H1 (cell line): ENCODE results near the gene PDZD2. TPM values are rescaled to one million over a fixed set of nuclear protein-coding genes. Genes with fewer than 3 reads are reported as not detected.

Source experiments
- CTCF ChIA-PET: fragments of 300-600 bp; sonication (Branson Sonifier 250); formaldehyde crosslinking; loops from one replicate; lab custom pipeline; 2021; ENCODE audit not compliant: partially characterized antibody; lab: Charles Lee
- POLR2A ChIA-PET: fragments of 300-600 bp; sonication (Branson Sonifier 250); formaldehyde crosslinking; loops from one replicate; lab custom pipeline; 2021; ENCODE audit warnings: inconsistent platforms; ENCODE audit not compliant: partially characterized antibody; lab: Charles Lee
- DNase-seq, 2 experiments: peaks; one replicate each; pipeline versions ENCODE4 v3.0.0 to v3.0.0-alpha.2; 2010 to 2022; ENCODE audit warnings: low spot score in 2 of 2, low read depth in 1 of 2, mixed read lengths in 1 of 2
- FAIRE-seq: peaks from 2 replicates; lab custom pipeline; 2011; peaks lifted over from hg19 to GRCh38; lab: Jason Lieb, UNC
- H2AFZ ChIP-seq: 2 replicates; pipeline ENCODE4 v1.8.1; 2012; ENCODE audit warnings: low read length, inconsistent platforms
- H2AK5ac ChIP-seq: 2 replicates; pipeline ENCODE4 v1.6.1; 2013; ENCODE audit warnings: low read depth, low read length
- H2BK120ac ChIP-seq: replicated peaks from 2 replicates; pipeline ENCODE3; 2013; ENCODE audit warnings: low read depth, low read length, inconsistent platforms
- H2BK12ac ChIP-seq: 2 replicates; pipeline ENCODE4 v1.6.1; 2013; ENCODE audit warnings: low read depth, low read length
- H2BK15ac ChIP-seq: 2 replicates; pipeline ENCODE4 v1.6.1; 2013; ENCODE audit warnings: low read length
- H2BK20ac ChIP-seq: 2 replicates; pipeline ENCODE4 v1.6.1; 2013; ENCODE audit warnings: low read length
- H2BK5ac ChIP-seq: 2 replicates; pipeline ENCODE4 v1.6.1; 2013; ENCODE audit warnings: low read depth, low read length
- H3K14ac ChIP-seq: 2 replicates; pipeline ENCODE4 v1.6.1; 2013; ENCODE audit warnings: inconsistent platforms; ENCODE audit not compliant: insufficient read length
- H3K18ac ChIP-seq: 2 replicates; pipeline ENCODE4 v1.6.1; 2013; ENCODE audit warnings: low read length; ENCODE audit errors: extremely low read depth
- H3K23ac ChIP-seq: 2 replicates; pipeline ENCODE4 v1.6.1; 2013; ENCODE audit warnings: inconsistent platforms; ENCODE audit not compliant: insufficient read length
- H3K23me2 ChIP-seq: 2 replicates; pipeline ENCODE4 v1.6.1; 2013; ENCODE audit warnings: low read depth, low read length
- H3K27ac ChIP-seq: 2 replicates; pipeline ENCODE4 v1.6.1; 2011; ENCODE audit warnings: low read depth, low read length, inconsistent platforms
- H3K27me3 ChIP-seq, 4 experiments: replicated peaks in 1 of 4; 1 replicate in 1 of 4; 2 replicates in 3 of 4; pipeline versions ENCODE4 v1.6.1 to v1.8.1; 2011 to 2013; ENCODE audit warnings: low read length in 3 of 4, mild to moderate bottlenecking in 3 of 4, inconsistent platforms in 2 of 4, mixed read lengths in 2 of 4, moderate library complexity in 1 of 4; ENCODE audit not compliant: control insufficient read depth in 3 of 4, insufficient read depth in 3 of 4; ENCODE audit errors: extremely low read depth in 1 of 4
- H3K36me3 ChIP-seq, 4 experiments: 2 replicates each; pipeline versions ENCODE4 v1.6.1 to v1.8.1; 2011 to 2013; ENCODE audit warnings: mild to moderate bottlenecking in 4 of 4, low read length in 3 of 4, moderate library complexity in 2 of 4, control low read depth in 1 of 4, inconsistent platforms in 1 of 4; ENCODE audit not compliant: insufficient read depth in 4 of 4, control insufficient read depth in 2 of 4
- H3K4ac ChIP-seq: replicated peaks from 2 replicates; pipeline ENCODE3; 2013; ENCODE audit warnings: low read length, low read depth, mixed read lengths, inconsistent platforms; ENCODE audit not compliant: insufficient read length
- H3K4me1 ChIP-seq, 4 experiments: replicated peaks in 1 of 4; 1 replicate in 1 of 4; 2 replicates in 3 of 4; pipeline versions ENCODE4 v1.6.1 to v1.8.1; 2011 to 2013; ENCODE audit warnings: low read length in 3 of 4, inconsistent platforms in 2 of 4, mixed read lengths in 1 of 4; ENCODE audit not compliant: insufficient read depth in 4 of 4, control insufficient read depth in 3 of 4
- H3K4me2 ChIP-seq, 2 experiments: 2 replicates each; pipeline versions ENCODE4 v1.6.1 to v1.8.1; 2011 to 2013; ENCODE audit warnings: low read depth in 2 of 2, low read length in 2 of 2, control low read depth in 1 of 2, inconsistent platforms in 1 of 2, mild to moderate bottlenecking in 1 of 2; ENCODE audit not compliant: insufficient read depth in 1 of 2
- H3K4me3 ChIP-seq, 4 experiments: fragments of 200-600, 300-600 bp in 1 of 4; sonication (generic), shearing (Covaris generic), sonication (Bioruptor Twin) in 1 of 4; 2 replicates each; pipeline versions ENCODE4 v1.5.1 to v1.8.1; 2011 to 2016; ENCODE audit warnings: low read length in 4 of 4, low read depth in 3 of 4, control low read depth in 2 of 4, inconsistent platforms in 2 of 4, mild to moderate bottlenecking in 2 of 4, mixed read lengths in 1 of 4, moderate library complexity in 1 of 4; ENCODE audit not compliant: insufficient read depth in 2 of 4; ENCODE audit errors: extremely low read depth in 1 of 4
- H3K56ac ChIP-seq: replicated peaks from 2 replicates; pipeline ENCODE3; 2013; ENCODE audit warnings: low read depth, mild to moderate bottlenecking, mixed read lengths, low read length, inconsistent platforms; ENCODE audit not compliant: insufficient read length
- H3K79me1 ChIP-seq: 2 replicates; pipeline ENCODE4 v1.6.1; 2013; ENCODE audit warnings: low read depth, low read length, control low read depth
- H3K79me2 ChIP-seq, 2 experiments: 2 replicates each; pipeline versions ENCODE4 v1.6.1 to v1.8.1; 2012 to 2013; ENCODE audit warnings: low read length in 2 of 2, mild to moderate bottlenecking in 2 of 2, inconsistent platforms in 1 of 2; ENCODE audit not compliant: insufficient read depth in 2 of 2, control insufficient read depth in 1 of 2
- H3K9ac ChIP-seq, 4 experiments: replicated peaks in 1 of 4; 1 replicate in 1 of 4; 2 replicates in 3 of 4; pipeline versions ENCODE4 v1.6.1 to v1.8.1; 2011 to 2013; ENCODE audit warnings: low read depth in 3 of 4, low read length in 3 of 4, control low read depth in 2 of 4, mild to moderate bottlenecking in 2 of 4, moderate library complexity in 2 of 4, inconsistent platforms in 1 of 4; ENCODE audit errors: extremely low read depth in 1 of 4
- H3K9me3 ChIP-seq, 2 experiments: 2 replicates each; pipeline versions ENCODE4 v1.6.1 to v1.8.1; 2012 to 2013; ENCODE audit warnings: mild to moderate bottlenecking in 2 of 2, moderate library complexity in 2 of 2, control low read depth in 1 of 2, inconsistent platforms in 1 of 2, low read depth in 1 of 2, low read length in 1 of 2, mixed read lengths in 1 of 2; ENCODE audit not compliant: insufficient read depth in 2 of 2
- H4K20me1 ChIP-seq, 2 experiments: replicated peaks in 1 of 2; 2 replicates each; pipeline versions ENCODE3 to v1.8.1; 2011 to 2013; ENCODE audit warnings: inconsistent platforms in 2 of 2, low read length in 2 of 2, mild to moderate bottlenecking in 1 of 2; ENCODE audit not compliant: insufficient read depth in 2 of 2, control insufficient read depth in 1 of 2
- H4K5ac ChIP-seq: 2 replicates; pipeline ENCODE4 v1.6.1; 2013; ENCODE audit warnings: low read length, low read depth, mixed read lengths, inconsistent platforms; ENCODE audit not compliant: insufficient read length
- H4K8ac ChIP-seq: 2 replicates; pipeline ENCODE4 v1.8.0; 2013; ENCODE audit warnings: mild to moderate bottlenecking, moderate library complexity, low read length, inconsistent platforms; ENCODE audit not compliant: insufficient read depth; ENCODE audit errors: extremely low read depth
- H4K91ac ChIP-seq: replicated peaks from 2 replicates; pipeline ENCODE3; 2013; ENCODE audit warnings: low read length, mixed read lengths, inconsistent platforms; ENCODE audit not compliant: insufficient read length
- CHD1 ChIP-seq: IDR thresholded peaks from 2 replicates; pipeline ENCODE4 v1.6.1; 2012; ENCODE audit warnings: low read depth, low read length, improper control_type of control experiment
- CHD2 ChIP-seq: IDR thresholded peaks from 2 replicates; pipeline ENCODE4 v1.6.1; 2012; ENCODE audit warnings: low read length, improper control_type of control experiment
- EP300 ChIP-seq, 2 experiments: IDR thresholded peaks; 1 replicate in 1 of 2; 2 replicates in 1 of 2; pipeline ENCODE4 v1.6.1; 2011 to 2012; ENCODE audit warnings: low read depth in 2 of 2, low read length in 2 of 2, mild to moderate bottlenecking in 2 of 2, borderline replicate concordance in 1 of 2, inconsistent platforms in 1 of 2, moderate library complexity in 1 of 2
- FOSL1 ChIP-seq: IDR thresholded peaks from 2 replicates; pipeline ENCODE4 v1.6.1; 2011; ENCODE audit warnings: mild to moderate bottlenecking, low read depth, low read length, moderate library complexity; ENCODE audit not compliant: insufficient read depth
- HDAC2 ChIP-seq, 2 experiments: fragments of 300-600 bp in 1 of 2; sonication (generic) in 1 of 2; IDR thresholded peaks; 2 replicates each; pipeline ENCODE4 v1.6.1; 2011 to 2012; ENCODE audit warnings: low read depth in 2 of 2, low read length in 2 of 2, mild to moderate bottlenecking in 2 of 2, moderate library complexity in 2 of 2, borderline replicate concordance in 1 of 2, inconsistent platforms in 1 of 2
- JUND ChIP-seq: IDR thresholded peaks from 2 replicates; pipeline ENCODE4 v1.6.1; 2011; ENCODE audit warnings: mild to moderate bottlenecking, improper control_type of control experiment, low read length
- RBBP5 ChIP-seq: IDR thresholded peaks from 2 replicates; pipeline ENCODE4 v1.7.1; 2012; ENCODE audit warnings: low read depth, mild to moderate bottlenecking, inconsistent platforms, low read length, moderate library complexity, borderline replicate concordance
- TEAD4 ChIP-seq: IDR thresholded peaks from 2 replicates; pipeline ENCODE4 v1.6.1; 2012; ENCODE audit warnings: low read depth, low read length, inconsistent platforms, mixed read lengths
- WGBS, 2 experiments: shearing (Covaris generic) in 1 of 2; methylation state at CpG; one replicate each; pipeline versions ENCODE4 v1.1.6 to v1.1.7; 2013 to 2015; ENCODE audit warnings: low lambda C conversion rate in 2 of 2, mixed read lengths in 2 of 2, inconsistent platforms in 1 of 2, low coverage in 1 of 2, missing lambda C conversion rate in 1 of 2; ENCODE audit not compliant: insufficient replicate concordance in 2 of 2, insufficient coverage in 1 of 2, insufficient read length in 1 of 2; ENCODE audit errors: extremely low coverage in 1 of 2, missing lambda C conversion rate in 1 of 2; 5-methylcytosine and 5-hydroxymethylcytosine counted together
- polyA plus RNA-seq, 7 experiments: library from polyadenylated mRNA; depleted of rRNA in 3 of 7; stranded (reverse) in 5 of 7; unstranded in 2 of 7; fragments of >200 nt in 5 of 7; fragments of 200-250 nt in 2 of 7; gene quantifications; 1 replicate in 5 of 7; 2 replicates in 1 of 7; 4 replicates in 1 of 7; pipeline versions ENCODE4 v1.2.1 to v1.2.3, GENCODE V29; 2011 to 2013; ENCODE audit warnings: missing spikeins in 2 of 7, mixed read lengths in 2 of 7
- total RNA-seq: library from RNA; stranded (reverse); fragmentation: NEBNext Ultra II Directional; extraction: Animal tissue kit (Norgen Biotek cat#: 25700); gene quantifications from 2 replicates; pipeline ENCODE4 v1.2.1, GENCODE V29; 2021
- TF ChIP-seq, protein P1 (sequence below): IDR thresholded peaks from 2 replicates; pipeline ENCODE4 v1.6.1; 2012; ENCODE audit warnings: inconsistent platforms
- TF ChIP-seq, protein P2 (sequence below): IDR thresholded peaks from 2 replicates; pipeline ENCODE4 v1.6.1; 2011; ENCODE audit warnings: low read length, improper control_type of control experiment
- TF ChIP-seq, protein P3 (sequence below): IDR thresholded peaks from 2 replicates; pipeline ENCODE4 v1.6.1; 2011; ENCODE audit warnings: low read depth, mild to moderate bottlenecking, low read length; ENCODE audit not compliant: insufficient read depth

PDZD2 gene
- total and polyA plus RNA-seq, 2 of the 8 experiments (the other 6 are each of a cell fraction or from before 2014, with no cell fraction given), result 1.2 to 6.8 TPM

DNA sequence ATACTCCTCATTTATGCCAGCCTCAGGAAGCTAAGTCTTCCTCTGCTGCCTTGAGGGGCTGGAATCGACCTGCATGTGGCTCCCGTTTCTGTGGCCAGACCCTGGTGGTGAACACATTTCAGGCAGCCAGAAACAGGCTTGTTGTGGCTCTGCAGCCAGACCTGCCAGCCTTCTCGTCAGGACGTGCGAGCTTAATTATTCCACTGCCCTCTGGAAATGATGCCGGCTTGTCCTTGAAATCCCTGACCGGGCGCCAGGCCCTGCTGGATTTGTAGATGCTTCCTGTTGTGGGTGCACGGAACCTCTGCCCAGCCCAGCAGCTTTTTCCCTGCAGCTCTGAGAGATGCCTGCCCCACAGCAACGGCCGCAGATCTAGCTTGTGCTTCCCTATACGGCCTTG, 41.6 kb downstream of the PDZD2 start:
- Histone ChIP-seq H3K23me2 (no peaks in the 10 kb centered on the region), H4K5ac (no peak overlapping the region), H3K4me3 (no peak overlapping the region), H2BK120ac (no peak overlapping the region), H2AFZ (no peak overlapping the region), H3K56ac (no peak overlapping the region), H3K23ac (no peak overlapping the region), H3K9ac (no peak overlapping the region), H2AK5ac (no peak overlapping the region), H2BK12ac (no peak overlapping the region), H3K4me1 (peaks cover 0 to 4% (median 1%) of the 10 kb centered on the region in 4 experiments; a peak in 4 of 7 replicates), H3K27me3 (no peaks in the 10 kb centered on the region), H3K36me3 (no peaks in the 10 kb centered on the region), H3K4me2 (no peak overlapping the region), H3K27ac (no peak overlapping the region), H4K91ac (no peak overlapping the region), H3K18ac (no peak overlapping the region), H2BK5ac (no peak overlapping the region), H2BK15ac (no peak overlapping the region), H4K8ac (no peak overlapping the region), H3K79me2 (no peaks in the 10 kb centered on the region), H4K20me1 (no peaks in the 10 kb centered on the region), H3K14ac (no peak overlapping the region), H3K4ac (no peak overlapping the region), H3K79me1 (no peaks in the 10 kb centered on the region), H2BK20ac (no peak overlapping the region), H3K9me3 (no peaks in the 10 kb centered on the region)
- no peak for DNase-seq
- FAIRE-seq, result no peak
- CTCF ChIA-PET, result interaction anchor here (0.6 to 5.1 kb wide), 11 partner anchors 9 to 229 kb away, joined by 3 to 24 read pairs (median 3); no protein-coding TSS in a partner anchor
- TF ChIP-seq RBBP5 (no peak), HDAC2 (IDR thresholded peaks at IDR 0.05; ENCODE audit: borderline replicate concordance in 1 of 2, low read depth in 2 of 2, low read length in 2 of 2) (no peak), FOSL1 (no peak), TEAD4 (no peak), CHD2 (no peak), EP300 (IDR thresholded peaks at IDR 0.05; ENCODE audit: borderline replicate concordance in 1 of 2, low read depth in 2 of 2, low read length in 2 of 2) (no peak), JUND (no peak), CHD1 (no peak)
- TF ChIP-seq, protein P1, sequence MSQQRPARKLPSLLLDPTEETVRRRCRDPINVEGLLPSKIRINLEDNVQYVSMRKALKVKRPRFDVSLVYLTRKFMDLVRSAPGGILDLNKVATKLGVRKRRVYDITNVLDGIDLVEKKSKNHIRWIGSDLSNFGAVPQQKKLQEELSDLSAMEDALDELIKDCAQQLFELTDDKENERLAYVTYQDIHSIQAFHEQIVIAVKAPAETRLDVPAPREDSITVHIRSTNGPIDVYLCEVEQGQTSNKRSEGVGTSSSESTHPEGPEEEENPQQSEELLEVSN, result no peak
- TF ChIP-seq, protein P2, sequence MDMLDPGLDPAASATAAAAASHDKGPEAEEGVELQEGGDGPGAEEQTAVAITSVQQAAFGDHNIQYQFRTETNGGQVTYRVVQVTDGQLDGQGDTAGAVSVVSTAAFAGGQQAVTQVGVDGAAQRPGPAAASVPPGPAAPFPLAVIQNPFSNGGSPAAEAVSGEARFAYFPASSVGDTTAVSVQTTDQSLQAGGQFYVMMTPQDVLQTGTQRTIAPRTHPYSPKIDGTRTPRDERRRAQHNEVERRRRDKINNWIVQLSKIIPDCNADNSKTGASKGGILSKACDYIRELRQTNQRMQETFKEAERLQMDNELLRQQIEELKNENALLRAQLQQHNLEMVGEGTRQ, result no peak
- TF ChIP-seq, protein P3, sequence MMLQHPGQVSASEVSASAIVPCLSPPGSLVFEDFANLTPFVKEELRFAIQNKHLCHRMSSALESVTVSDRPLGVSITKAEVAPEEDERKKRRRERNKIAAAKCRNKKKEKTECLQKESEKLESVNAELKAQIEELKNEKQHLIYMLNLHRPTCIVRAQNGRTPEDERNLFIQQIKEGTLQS, result no peak
- POLR2A ChIA-PET, result interaction anchor here (1.0 kb wide), 1 partner anchor 29 kb away, joined by 3 read pairs; no protein-coding TSS in a partner anchor
- 87% methylated on average over 12 of the region's 12 CpGs; no CpG with 5 or more reads in 1 of the 2 experiments for WGBS, 2 experiments
